ENCODE measurements around the gene COPA.

- TF ChIP-seq, protein P1, sequence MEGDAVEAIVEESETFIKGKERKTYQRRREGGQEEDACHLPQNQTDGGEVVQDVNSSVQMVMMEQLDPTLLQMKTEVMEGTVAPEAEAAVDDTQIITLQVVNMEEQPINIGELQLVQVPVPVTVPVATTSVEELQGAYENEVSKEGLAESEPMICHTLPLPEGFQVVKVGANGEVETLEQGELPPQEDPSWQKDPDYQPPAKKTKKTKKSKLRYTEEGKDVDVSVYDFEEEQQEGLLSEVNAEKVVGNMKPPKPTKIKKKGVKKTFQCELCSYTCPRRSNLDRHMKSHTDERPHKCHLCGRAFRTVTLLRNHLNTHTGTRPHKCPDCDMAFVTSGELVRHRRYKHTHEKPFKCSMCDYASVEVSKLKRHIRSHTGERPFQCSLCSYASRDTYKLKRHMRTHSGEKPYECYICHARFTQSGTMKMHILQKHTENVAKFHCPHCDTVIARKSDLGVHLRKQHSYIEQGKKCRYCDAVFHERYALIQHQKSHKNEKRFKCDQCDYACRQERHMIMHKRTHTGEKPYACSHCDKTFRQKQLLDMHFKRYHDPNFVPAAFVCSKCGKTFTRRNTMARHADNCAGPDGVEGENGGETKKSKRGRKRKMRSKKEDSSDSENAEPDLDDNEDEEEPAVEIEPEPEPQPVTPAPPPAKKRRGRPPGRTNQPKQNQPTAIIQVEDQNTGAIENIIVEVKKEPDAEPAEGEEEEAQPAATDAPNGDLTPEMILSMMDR (IDR thresholded peaks at IDR 0.05; ENCODE audit: poor library complexity): no peak
- no peak for TF ChIP-seq EZH2 (IDR thresholded peaks at IDR 0.05; ENCODE audit: borderline replicate concordance)
Measured at GRCh38 chr1:160351629-160352028, 8.6 kb upstream of the COPA start.

Measured in hepatocyte (in vitro differentiated cells).